ENCODE data around the gene TLL2.

The TLL2 gene

DNA sequence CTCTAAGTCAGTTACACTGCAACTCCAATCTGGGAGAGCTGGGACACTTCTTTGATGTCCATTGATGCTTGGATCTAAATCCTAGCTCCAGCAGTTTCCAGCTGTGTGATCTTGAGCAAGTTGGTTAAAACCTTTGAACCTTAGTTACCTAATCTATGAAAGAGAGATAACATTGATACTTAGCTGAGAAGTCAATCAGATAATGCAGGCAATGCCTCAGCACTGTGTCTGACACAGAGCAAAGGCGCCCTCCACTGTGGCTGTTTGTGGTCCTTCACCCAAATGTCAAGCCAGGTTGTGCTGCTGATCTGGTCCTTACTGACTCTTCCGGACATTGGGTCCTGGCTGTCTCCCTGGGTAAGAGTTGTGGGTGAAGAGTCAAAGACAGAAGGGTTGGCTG lies 189.3 kb downstream of the TLL2 start:
- no peak for DNase-seq (ENCODE audit: low spot score)

DNA sequence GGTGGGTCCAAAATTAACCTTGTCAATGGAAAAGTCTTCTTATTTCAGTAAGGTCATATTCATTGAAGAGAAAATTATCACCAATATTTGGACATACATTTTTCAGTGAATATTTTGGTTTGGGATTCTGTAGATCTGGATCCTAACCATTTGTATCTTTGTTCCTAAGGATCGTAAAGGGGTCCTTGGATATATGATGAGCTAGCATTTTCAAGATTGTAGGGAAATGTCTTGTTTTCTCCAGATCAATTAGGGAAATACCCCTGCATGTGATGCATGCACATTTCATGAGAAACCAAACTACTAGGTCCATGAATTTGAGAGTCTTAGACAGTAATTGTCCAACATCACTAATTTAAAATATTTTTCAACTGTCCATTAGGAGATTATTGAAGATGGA lies 191.5 kb downstream of the TLL2 start:
- DNase-seq (ENCODE audit: low spot score): no peak

DNA sequence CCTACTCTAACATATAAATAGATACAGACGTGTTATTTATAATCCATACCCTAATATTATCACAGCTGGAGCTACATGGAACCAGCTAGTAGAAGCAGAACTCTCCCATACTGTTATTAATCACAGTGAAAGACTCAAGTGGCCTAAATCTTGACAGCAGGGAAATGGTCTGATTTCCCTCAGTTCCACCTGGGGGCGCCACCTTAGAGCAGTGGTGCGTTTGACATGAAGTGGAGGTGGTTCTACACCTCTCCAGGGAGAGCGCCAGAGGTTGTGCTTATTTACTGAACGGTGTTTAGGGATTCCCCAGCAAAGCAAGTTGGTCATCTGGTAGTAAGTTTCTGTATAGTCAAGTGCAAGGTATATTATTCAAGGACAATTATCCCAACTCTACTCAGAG lies 191.9 kb downstream of the TLL2 start:
- no peak for DNase-seq (ENCODE audit: low spot score)

DNA sequence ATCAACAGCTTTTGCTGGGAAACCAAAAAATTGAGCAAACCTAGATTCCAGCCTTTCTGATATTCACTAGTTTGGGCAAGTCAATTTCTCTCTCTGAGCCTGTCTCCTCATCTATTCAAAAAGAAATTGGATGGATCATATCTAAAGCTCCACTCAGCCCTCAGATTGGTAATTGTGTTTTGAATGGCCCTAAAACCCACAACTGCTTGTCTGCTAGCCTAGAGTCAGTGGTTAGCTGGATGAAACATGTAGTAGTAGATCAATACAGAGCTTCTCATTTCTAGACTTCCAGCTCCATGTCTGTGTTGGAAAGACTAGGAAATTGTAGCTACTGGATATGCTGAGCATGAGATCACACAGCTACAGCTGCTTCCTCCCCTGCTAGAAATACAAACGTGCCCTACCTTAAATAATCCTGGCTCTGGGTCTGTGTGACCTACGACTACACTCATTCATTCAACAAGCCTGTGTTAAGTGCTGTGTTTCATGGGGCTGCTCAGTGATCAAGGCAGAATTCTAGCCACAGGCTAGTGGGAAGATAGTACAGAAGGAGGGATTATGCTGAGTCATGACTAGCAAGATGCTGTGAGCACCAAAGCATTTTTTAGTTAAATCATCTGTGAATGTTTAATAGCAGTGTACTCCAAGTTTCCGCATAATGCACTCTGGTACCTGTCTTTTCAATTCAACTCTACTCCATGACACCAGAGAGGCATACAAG lies 193.8 kb downstream of the TLL2 start:
- DNase-seq (ENCODE audit: low spot score): no peak

DNA sequence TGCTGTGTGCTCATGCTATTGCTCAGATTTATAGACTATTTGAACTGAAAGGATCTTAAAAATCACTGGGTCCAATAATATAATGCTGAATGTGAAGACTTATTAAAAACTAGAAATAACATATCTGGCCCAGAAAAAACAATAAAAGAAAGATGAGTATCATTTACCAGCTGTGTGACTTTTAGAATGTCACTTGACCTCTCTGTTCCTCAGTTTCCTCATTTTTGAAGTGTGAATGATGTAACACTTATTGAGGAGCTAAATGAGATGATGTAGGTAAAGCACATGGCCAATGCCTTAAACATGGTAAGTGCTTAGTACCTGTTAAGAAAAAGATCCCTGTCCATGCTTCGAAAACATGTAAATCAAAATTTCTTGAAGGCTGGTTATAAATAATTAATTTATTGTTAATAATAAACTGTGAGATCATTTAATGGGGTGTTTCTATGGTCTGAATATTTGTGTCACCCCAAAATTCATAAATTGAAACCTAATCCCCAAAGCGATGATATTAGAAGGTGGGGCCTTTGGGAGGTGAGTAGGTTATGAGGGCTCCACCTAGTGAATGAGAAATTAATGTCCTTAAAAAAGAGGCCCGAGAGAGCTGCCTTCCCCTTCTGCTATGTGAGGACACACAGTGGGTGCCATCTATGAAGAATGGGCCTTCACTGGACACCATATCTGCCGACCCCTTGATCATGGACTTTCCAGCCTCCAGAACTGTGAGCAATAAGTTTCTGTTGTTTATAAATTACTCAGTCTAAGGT lies 196.5 kb downstream of the TLL2 start:
- no peak for DNase-seq (ENCODE audit: low spot score)
